Skeletal muscle tissue (tissue), 4 donors: ENCODE results near the gene AFDN. TPM values are rescaled to one million over a fixed set of nuclear protein-coding genes. Genes with fewer than 3 reads are reported as not detected.

Experiments
- H3K27ac ChIP-seq: one replicate; pipeline ENCODE4 v1.7.0; 2013; ENCODE audit warnings: mild to moderate bottlenecking, low read depth, low read length, inconsistent platforms
- H3K27me3 ChIP-seq, 3 donors: one replicate each; pipeline ENCODE4 v1.7.0; 2013; ENCODE audit warnings: low read length in 3 of 3; ENCODE audit not compliant: control insufficient read depth in 3 of 3, insufficient read depth in 3 of 3
- H3K36me3 ChIP-seq, 3 donors: one replicate each; pipeline ENCODE4 v1.7.0; 2013; ENCODE audit warnings: low read length in 3 of 3; ENCODE audit not compliant: control insufficient read depth in 3 of 3, insufficient read depth in 3 of 3
- H3K4me1 ChIP-seq, 3 donors: one replicate each; pipeline ENCODE4 v1.7.0; 2013; ENCODE audit warnings: low read length in 3 of 3, mild to moderate bottlenecking in 3 of 3; ENCODE audit not compliant: control insufficient read depth in 3 of 3, insufficient read depth in 3 of 3
- H3K4me3 ChIP-seq, 3 donors: one replicate each; pipeline ENCODE4 v1.7.0; 2013; ENCODE audit warnings: low read length in 3 of 3
- H3K9ac ChIP-seq, 3 donors: one replicate each; pipeline ENCODE4 v1.7.0; 2013; ENCODE audit warnings: low read length in 3 of 3, mild to moderate bottlenecking in 3 of 3, moderate library complexity in 2 of 3, low read depth in 1 of 3
- H3K9me3 ChIP-seq, 3 donors: one replicate each; pipeline ENCODE4 v1.7.0; 2013; ENCODE audit warnings: low read length in 3 of 3; ENCODE audit not compliant: control insufficient read depth in 3 of 3
- total RNA-seq: library from RNA; depleted of rRNA; stranded (reverse); fragments of >200 nt; gene quantifications from one replicate; pipeline ENCODE4 v1.2.3, GENCODE V29; 2014
- donor health status: Osteomylitis.

Gene AFDN
- total RNA-seq, 1 donor from 2014 or later = 40.7 TPM

- Histone ChIP-seq H3K4me1 (no peaks in the 10 kb centered on the region), H3K9me3 (no peaks in the 10 kb centered on the region), H3K4me3 (no peak overlapping the region), H3K27me3 (no peaks in the 10 kb centered on the region), H3K9ac (no peak overlapping the region), H3K36me3 (no peaks in the 10 kb centered on the region), H3K27ac (no peak overlapping the region)
These were observed 39.6 kb upstream of the AFDN start for GRCh38 chr6:167786853-167787675.

GRCh38 chr6:167787896-167788562, 38.7 kb upstream of the AFDN start:
- no peak overlapping the region for H3K9ac ChIP-seq
- H3K4me3 ChIP-seq = no peak overlapping the region
- no peaks in the 10 kb centered on the region for H3K4me1 ChIP-seq
- no peaks in the 10 kb centered on the region for H3K36me3 ChIP-seq
- no peaks in the 10 kb centered on the region for H3K9me3 ChIP-seq
- H3K27ac ChIP-seq = no peak overlapping the region
- no peaks in the 10 kb centered on the region for H3K27me3 ChIP-seq

DNA sequence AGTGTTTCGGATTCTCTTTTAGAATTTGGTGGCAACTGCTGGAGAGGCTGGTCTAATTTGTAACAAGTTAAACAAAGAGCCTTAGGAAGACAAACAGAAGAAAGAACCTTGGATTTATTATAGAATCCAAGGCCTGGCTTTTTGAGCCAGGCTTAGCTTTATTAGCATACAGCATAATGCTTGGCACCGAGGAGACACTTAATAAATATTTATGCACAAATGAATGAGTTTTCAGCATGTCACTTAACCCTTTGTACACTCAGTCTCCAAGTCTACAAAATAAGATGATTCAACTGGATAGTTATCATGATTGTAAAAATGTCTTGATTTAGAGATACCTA, 38.2 kb upstream of the AFDN start:
- no peak overlapping the region for H3K4me3 ChIP-seq
- no peaks in the 10 kb centered on the region for H3K36me3 ChIP-seq
- H3K4me1 ChIP-seq = no peaks in the 10 kb centered on the region
- no peaks in the 10 kb centered on the region for H3K27me3 ChIP-seq
- H3K9me3 ChIP-seq = no peaks in the 10 kb centered on the region
- no peak overlapping the region for H3K9ac ChIP-seq
- no peak overlapping the region for H3K27ac ChIP-seq

DNA sequence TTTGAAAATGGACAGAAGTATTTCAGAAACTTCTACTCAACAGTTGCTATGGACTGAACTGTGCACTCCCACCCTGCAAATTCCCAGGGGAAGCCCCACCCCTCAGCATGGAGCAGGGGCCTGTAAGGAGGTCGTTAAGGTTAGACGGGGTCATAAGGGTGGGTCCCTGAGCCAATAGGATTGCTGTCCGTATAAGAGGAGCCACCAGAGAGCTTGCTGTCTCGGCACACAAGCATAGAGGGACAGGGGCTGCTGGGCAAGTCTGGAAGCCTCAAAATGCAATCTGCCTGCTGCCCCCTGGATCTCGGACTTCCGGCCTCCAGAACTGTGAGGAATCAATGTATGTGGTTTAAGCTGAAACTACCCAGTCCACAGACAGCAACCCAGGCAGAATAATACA, 37.4 kb upstream of the AFDN start:
- Histone ChIP-seq H3K36me3 (no peaks in the 10 kb centered on the region), H3K4me3 (no peak overlapping the region), H3K9ac (no peak overlapping the region), H3K27me3 (no peaks in the 10 kb centered on the region), H3K27ac (no peak overlapping the region), H3K9me3 (no peaks in the 10 kb centered on the region), H3K4me1 (no peaks in the 10 kb centered on the region)

DNA sequence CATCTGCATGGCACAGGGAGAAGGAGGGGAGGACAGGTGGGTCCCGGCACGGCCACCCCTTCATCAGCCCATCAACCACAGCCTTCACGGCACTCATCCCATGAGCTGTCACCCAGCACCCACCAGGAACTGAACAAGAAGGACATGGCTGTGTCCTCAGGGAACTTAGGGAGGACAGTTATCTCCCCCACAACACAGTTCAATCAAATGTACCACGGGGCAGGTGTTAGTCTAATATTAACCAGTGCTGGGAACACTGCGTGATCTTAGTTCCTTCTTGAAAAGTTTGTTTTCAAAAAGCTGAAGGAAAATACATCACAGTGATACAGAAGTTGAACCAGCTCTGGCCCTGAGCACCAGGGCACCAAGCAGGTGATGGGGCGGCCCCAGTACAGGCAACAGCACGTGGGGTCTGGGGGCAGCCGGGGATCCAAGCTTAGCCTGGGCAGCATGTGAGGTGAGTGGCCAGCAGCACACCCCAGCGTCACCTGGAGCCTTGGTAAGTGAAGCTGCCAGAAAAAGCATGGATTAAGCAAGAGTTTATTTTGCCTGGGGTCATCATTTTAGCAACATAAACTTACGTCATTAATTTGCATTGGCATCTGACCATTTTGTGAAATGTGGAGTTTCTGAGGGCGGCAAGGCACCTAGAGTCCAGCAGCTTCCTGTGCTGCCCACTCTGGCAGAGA, 35.5 kb upstream of the AFDN start:
- no peak overlapping the region for H3K27ac ChIP-seq
- no peaks in the 10 kb centered on the region for H3K9me3 ChIP-seq
- peaks cover 0 to 4% (median 0%) of the 10 kb centered on the region in 3 donors for H3K27me3 ChIP-seq
- H3K9ac ChIP-seq = no peak overlapping the region
- no peak overlapping the region for H3K4me3 ChIP-seq
- H3K4me1 ChIP-seq = peaks cover 6 to 7% (median 7%) of the 10 kb centered on the region in 3 donors
- no peaks in the 10 kb centered on the region for H3K36me3 ChIP-seq

DNA sequence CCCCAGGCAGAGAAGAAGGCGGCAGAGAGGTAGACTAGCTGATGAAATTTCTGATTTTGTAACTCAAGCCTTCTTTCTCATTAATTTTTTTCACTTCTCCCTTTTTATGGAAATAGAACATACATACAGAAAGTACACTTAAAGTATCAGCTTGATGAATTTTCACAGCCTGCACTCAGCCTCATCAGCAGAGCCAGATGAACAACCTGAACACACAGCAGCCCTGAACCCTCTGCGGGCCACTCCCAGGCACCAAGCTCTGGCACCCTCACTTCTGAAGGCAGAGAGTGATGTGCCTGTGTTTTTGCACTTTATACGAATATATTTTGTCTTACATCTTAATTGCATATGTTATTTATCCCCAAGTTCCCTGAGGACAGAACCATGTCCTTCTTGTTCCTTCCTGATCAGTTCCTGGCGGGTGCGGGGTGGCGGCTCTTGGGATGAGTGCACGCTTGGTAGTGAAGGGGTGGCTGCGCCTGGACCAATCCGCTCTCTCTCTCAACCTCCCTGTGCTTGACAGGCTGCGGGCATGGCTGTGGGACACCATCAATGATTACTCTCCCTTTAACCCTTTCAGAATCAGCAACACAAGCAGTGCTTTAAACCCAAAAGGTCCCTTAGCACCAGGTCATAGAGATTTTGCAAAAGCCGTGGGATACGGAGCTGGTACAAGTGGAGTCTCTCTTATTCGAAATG, 34.8 kb upstream of the AFDN start:
- no peak overlapping the region for H3K4me3 ChIP-seq
- no peak overlapping the region for H3K27ac ChIP-seq
- peaks cover 0 to 6% (median under 1%) of the 10 kb centered on the region in 3 donors for H3K27me3 ChIP-seq
- H3K9ac ChIP-seq = no peak overlapping the region
- peaks cover 10 to 13% (median 13%) of the 10 kb centered on the region in 3 donors for H3K4me1 ChIP-seq
- no peaks in the 10 kb centered on the region for H3K36me3 ChIP-seq
- no peaks in the 10 kb centered on the region for H3K9me3 ChIP-seq

- no peak overlapping the region for H3K9ac ChIP-seq
- H3K9me3 ChIP-seq = no peaks in the 10 kb centered on the region
- H3K27me3 ChIP-seq = peaks cover 0 to 13% (median 4%) of the 10 kb centered on the region in 3 donors
- no peaks in the 10 kb centered on the region for H3K36me3 ChIP-seq
- no peak overlapping the region for H3K4me3 ChIP-seq
- peaks cover 10 to 17% (median 16%) of the 10 kb centered on the region in 3 donors for H3K4me1 ChIP-seq
- H3K27ac ChIP-seq = no peak overlapping the region
These were observed 33.3 kb upstream of the AFDN start for GRCh38 chr6:167793421-167793820.

- Histone ChIP-seq H3K9ac (no peak overlapping the region), H3K27ac (no peak overlapping the region), H3K36me3 (no peaks in the 10 kb centered on the region), H3K27me3 (peaks cover 0 to 13% (median 4%) of the 10 kb centered on the region in 3 donors), H3K9me3 (no peaks in the 10 kb centered on the region), H3K4me1 (peaks cover 13 to 21% (median 20%) of the 10 kb centered on the region in 3 donors), H3K4me3 (no peak overlapping the region)
These were observed 32.3 kb upstream of the AFDN start for GRCh38 chr6:167794161-167795157.

DNA sequence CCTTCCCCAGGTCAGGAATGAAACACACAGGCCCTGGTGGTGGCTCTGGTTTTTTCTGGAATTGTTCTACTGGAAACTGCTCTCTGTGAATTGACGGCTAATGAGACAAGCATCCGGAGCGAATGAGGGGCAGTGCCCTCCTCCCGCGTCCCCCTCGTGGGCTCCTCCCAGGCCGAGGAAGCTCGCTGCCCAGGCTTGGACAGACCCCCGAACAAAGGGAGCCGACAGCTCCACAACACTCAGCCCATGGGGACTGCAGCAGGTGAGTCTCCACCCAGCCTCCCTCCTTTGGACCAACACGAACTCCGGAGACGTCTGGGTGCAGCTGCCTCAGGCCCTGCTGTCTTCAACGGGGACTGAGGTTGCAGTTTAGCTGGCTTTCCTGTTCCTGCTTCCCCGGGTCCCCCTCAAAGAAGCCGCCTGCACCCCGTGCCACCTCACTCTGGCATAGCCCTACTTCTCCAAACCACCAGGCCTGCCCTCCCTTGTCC, 31.3 kb upstream of the AFDN start:
- H3K27ac ChIP-seq = no peak overlapping the region

More for the DNA sequence above, 31.3 kb upstream of the AFDN start:
- no peak overlapping the region for H3K9ac ChIP-seq
- peak overlapping the region in 2 of 3 donors; percentile 50 to 54 for H3K4me3 ChIP-seq
- H3K9me3 ChIP-seq = no peaks in the 10 kb centered on the region
- no peaks in the 10 kb centered on the region for H3K36me3 ChIP-seq
- peaks cover 13 to 23% (median 22%) of the 10 kb centered on the region in 3 donors for H3K4me1 ChIP-seq
- peaks cover 0 to 13% (median 4%) of the 10 kb centered on the region in 3 donors for H3K27me3 ChIP-seq
